ENCODE results near the gene ANLN. TPM values are rescaled to one million over a fixed set of nuclear protein-coding genes. Genes with fewer than 3 reads are reported as not detected.
A peak's percentile ranks its signal among the peaks of the same experiment; 100 is the strongest.
"Not testable (repeated sequence)": the region's sequence is repeated elsewhere in the genome, so short reads cannot be mapped to it uniquely, and the experiment has no call there.

Gene ANLN
- total RNA-seq, 1 donor from 2014 or later, result 17.8 TPM

DNA sequence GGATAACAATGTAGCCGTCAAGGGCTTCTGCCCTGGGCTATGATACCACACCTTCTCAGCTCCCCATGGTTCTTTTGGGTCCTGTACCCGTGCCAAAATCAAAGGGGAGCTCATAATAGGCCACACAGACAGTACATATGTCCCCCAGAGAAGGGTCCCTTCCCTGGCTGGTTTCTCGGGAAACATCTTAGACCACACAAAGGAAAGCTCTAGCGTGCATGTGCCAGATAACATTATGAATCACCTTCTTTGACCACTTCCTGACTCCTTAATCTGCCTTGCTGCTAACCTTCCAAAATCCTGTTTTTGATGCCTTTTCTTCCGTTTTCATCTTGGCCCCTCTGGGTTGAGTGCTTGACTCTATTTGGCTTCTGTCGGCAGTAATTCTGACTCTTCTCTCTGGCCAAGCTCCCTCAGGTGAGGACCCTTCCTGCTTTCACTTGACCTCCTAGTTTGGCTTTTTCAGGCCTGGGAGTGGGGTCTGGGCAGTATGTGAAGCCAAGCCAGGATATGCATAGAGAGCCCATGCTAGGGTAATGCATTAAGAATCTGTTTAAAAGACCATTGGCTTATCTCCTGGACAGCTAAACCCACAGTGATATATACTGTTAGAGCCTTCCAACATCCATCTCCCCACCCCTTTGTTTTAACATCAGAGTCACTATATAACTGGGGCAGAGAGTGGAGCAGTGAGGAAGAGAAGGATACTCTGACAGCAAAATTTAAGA lies 84.8 kb downstream of the ANLN start:
- TF ChIP-seq, protein P1, sequence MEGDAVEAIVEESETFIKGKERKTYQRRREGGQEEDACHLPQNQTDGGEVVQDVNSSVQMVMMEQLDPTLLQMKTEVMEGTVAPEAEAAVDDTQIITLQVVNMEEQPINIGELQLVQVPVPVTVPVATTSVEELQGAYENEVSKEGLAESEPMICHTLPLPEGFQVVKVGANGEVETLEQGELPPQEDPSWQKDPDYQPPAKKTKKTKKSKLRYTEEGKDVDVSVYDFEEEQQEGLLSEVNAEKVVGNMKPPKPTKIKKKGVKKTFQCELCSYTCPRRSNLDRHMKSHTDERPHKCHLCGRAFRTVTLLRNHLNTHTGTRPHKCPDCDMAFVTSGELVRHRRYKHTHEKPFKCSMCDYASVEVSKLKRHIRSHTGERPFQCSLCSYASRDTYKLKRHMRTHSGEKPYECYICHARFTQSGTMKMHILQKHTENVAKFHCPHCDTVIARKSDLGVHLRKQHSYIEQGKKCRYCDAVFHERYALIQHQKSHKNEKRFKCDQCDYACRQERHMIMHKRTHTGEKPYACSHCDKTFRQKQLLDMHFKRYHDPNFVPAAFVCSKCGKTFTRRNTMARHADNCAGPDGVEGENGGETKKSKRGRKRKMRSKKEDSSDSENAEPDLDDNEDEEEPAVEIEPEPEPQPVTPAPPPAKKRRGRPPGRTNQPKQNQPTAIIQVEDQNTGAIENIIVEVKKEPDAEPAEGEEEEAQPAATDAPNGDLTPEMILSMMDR (IDR thresholded peaks at IDR 0.05; ENCODE audit: unreplicated experiment), result no peak
- peak; percentile 7 for DNase-seq (ENCODE audit: low spot score)
- Mint-ChIP-seq H3K27ac (ENCODE audit: unreplicated experiment) (peak overlapping the region; percentile 82), H3K4me1 (ENCODE audit: unreplicated experiment) (peaks cover 18% of the 10 kb centered on the region), H3K9me3 (ENCODE audit: unreplicated experiment) (no peaks in the 10 kb centered on the region), H3K36me3 (ENCODE audit: low read depth, unreplicated experiment) (no peaks in the 10 kb centered on the region), H3K27me3 (ENCODE audit: unreplicated experiment) (peaks cover 2% of the 10 kb centered on the region), H3K4me3 (ENCODE audit: unreplicated experiment) (no peak overlapping the region)

DNA sequence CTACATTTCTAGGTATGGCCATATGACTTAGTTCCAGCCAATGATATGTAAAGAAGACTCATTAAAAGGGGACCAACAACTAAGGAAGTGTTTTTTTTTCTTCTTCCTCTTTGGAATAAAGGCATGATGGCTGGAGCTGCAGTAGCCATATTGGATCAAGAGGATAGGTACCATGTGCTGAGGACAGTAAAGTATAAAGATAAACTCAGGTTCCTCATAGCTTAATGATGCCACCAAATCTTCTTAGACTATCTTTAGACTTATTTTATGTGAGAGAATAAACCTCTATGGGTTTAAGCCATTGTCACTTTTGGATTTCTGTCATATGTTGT lies 85.3 kb downstream of the ANLN start:
- H3K27me3 Mint-ChIP-seq (ENCODE audit: unreplicated experiment), result peaks cover 2% of the 10 kb centered on the region
- H3K9me3 Mint-ChIP-seq (ENCODE audit: unreplicated experiment), result no peaks in the 10 kb centered on the region
- H3K27ac Mint-ChIP-seq (ENCODE audit: unreplicated experiment), result peak overlapping the region; percentile 82
- no peak overlapping the region for H3K4me3 Mint-ChIP-seq (ENCODE audit: unreplicated experiment)
- H3K36me3 Mint-ChIP-seq (ENCODE audit: low read depth, unreplicated experiment), result no peaks in the 10 kb centered on the region
- DNase-seq (ENCODE audit: low spot score), result no peak
- TF ChIP-seq, protein P1 (IDR thresholded peaks at IDR 0.05; ENCODE audit: unreplicated experiment), result no peak
- H3K4me1 Mint-ChIP-seq (ENCODE audit: unreplicated experiment), result peaks cover 17% of the 10 kb centered on the region

DNA sequence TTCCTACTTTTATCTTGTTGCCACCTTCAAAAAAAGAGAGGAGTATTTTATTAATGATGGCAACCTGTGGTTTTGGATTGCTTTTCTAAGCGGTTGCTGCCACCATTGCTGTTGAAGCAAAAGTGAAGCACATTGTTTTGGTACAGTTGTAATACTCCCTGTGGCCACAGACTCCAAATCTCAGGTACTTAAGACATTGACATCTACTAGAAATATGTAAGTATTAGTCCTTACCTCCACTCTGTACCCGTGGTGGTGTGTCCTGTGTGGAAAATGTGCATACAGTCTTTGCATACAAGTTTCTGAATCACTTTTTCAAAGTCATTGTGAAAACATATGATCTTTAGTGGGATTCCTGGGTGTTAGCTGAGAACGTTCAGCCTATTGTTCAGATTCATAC lies 85.7 kb downstream of the ANLN start:
- Mint-ChIP-seq H3K4me3 (ENCODE audit: unreplicated experiment) (no peak overlapping the region), H3K27ac (ENCODE audit: unreplicated experiment) (no peak overlapping the region), H3K27me3 (ENCODE audit: unreplicated experiment) (peaks cover 2% of the 10 kb centered on the region), H3K36me3 (ENCODE audit: low read depth, unreplicated experiment) (no peaks in the 10 kb centered on the region), H3K9me3 (ENCODE audit: unreplicated experiment) (no peaks in the 10 kb centered on the region), H3K4me1 (ENCODE audit: unreplicated experiment) (peaks cover 13% of the 10 kb centered on the region)
- TF ChIP-seq, protein P1 (IDR thresholded peaks at IDR 0.05; ENCODE audit: unreplicated experiment), result no peak
- no peak for DNase-seq (ENCODE audit: low spot score)

DNA sequence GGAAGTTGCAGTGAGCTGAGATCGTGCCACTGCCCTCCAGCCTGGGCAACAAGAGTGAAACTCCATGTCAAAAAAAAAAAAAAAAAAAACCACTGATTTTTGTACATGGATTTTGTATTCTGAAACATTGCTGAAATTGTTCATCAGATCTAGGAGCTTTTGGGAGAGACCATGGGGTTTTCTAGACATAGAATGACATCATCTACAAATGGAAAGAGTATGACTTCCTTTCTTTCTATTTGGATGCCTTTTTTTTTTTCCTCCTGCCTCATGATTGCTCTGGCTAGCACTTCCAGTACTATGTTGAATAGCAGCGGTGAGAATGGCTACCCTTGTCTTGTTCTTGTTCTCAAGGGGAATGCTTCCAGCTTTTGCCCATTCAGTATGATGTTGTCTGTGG lies 89.1 kb downstream of the ANLN start:
- no peak for DNase-seq (ENCODE audit: low spot score)
- Mint-ChIP-seq H3K9me3 (ENCODE audit: unreplicated experiment) (no peaks in the 10 kb centered on the region), H3K4me1 (ENCODE audit: unreplicated experiment) (peaks cover 11% of the 10 kb centered on the region), H3K4me3 (ENCODE audit: unreplicated experiment) (no peak overlapping the region), H3K27me3 (ENCODE audit: unreplicated experiment) (peaks cover 4% of the 10 kb centered on the region), H3K36me3 (ENCODE audit: low read depth, unreplicated experiment) (no peaks in the 10 kb centered on the region), H3K27ac (ENCODE audit: unreplicated experiment) (no peak overlapping the region)
- TF ChIP-seq, protein P1 (IDR thresholded peaks at IDR 0.05; ENCODE audit: unreplicated experiment), result no peak

DNA sequence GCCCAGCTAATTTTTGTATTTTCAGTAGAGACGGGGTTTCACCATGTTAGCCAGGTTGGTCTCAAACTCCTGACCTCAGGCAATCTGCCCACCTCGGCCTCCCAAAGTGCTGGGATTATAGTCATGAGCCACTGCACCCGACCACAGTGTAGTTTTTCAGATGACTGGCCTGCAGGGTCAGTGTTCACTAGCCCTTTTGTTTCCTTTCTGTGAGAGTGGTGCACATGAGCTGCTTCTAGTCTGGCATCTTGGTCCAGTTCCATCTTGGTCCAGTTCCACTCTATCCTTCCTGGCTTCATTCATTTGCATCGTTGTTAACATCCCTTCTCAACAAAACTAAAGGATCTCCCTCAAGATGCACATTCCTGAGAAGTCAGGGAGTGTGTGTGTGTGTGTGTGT lies 94.2 kb downstream of the ANLN start:
- DNase-seq (ENCODE audit: low spot score); H3K36me3 Mint-ChIP-seq (ENCODE audit: low read depth, unreplicated experiment); H3K4me3 Mint-ChIP-seq (ENCODE audit: unreplicated experiment); H3K9me3 Mint-ChIP-seq (ENCODE audit: unreplicated experiment); H3K27ac Mint-ChIP-seq (ENCODE audit: unreplicated experiment); H3K27me3 Mint-ChIP-seq (ENCODE audit: unreplicated experiment); H3K4me1 Mint-ChIP-seq (ENCODE audit: unreplicated experiment): not testable (repeated sequence)
